GM18526 (cell line): Measurements from ENCODE around the gene INPP5J.

Source experiments
- POLR2A ChIP-seq: IDR thresholded peaks from 3 replicates; pipeline ENCODE4 v1.6.1; 2011; ENCODE audit not compliant: insufficient read length; ENCODE audit errors: extremely low read depth

INPP5J gene

GRCh38 chr22:31122532-31123291, at the start of gene INPP5J:
INPP5J (plus strand) TSS chr22:31122966; CDS start chr22:31123015, 49 bp downstream.
- TF ChIP-seq POLR2A, result no peak

- TF ChIP-seq POLR2A, result no peak
Observed at GRCh38 chr22:31075961-31076360, 46.8 kb upstream of the INPP5J start.

GRCh38 chr22:31077681-31078080, 45.1 kb upstream of the INPP5J start:
- no peak for TF ChIP-seq POLR2A

- no peak for TF ChIP-seq POLR2A
Observed at GRCh38 chr22:31079095-31079642, 43.6 kb upstream of the INPP5J start.

GRCh38 chr22:31080164-31080847, 42.5 kb upstream of the INPP5J start:
- no peak for TF ChIP-seq POLR2A

- peak; percentile 72 for TF ChIP-seq POLR2A
Observed at GRCh38 chr22:31080848-31081649, 41.7 kb upstream of the INPP5J start, which contains the start of gene SMTN. SMTN (plus strand) TSS chr22:31081318; CDS start chr22:31083259, 1,941 bp downstream.

GRCh38 chr22:31081963-31082605, 40.7 kb upstream of the INPP5J start:
- no peak for TF ChIP-seq POLR2A

GRCh38 chr22:31082606-31083376, 40.0 kb upstream of the INPP5J start:
- TF ChIP-seq POLR2A, result no peak

- TF ChIP-seq POLR2A, result no peak
Observed at GRCh38 chr22:31083377-31083768, 39.4 kb upstream of the INPP5J start.

- TF ChIP-seq POLR2A, result no peak
Observed at GRCh38 chr22:31083923-31084810, 38.6 kb upstream of the INPP5J start.

GRCh38 chr22:31084811-31085492, 37.8 kb upstream of the INPP5J start:
- peak; percentile 80 for TF ChIP-seq POLR2A

- no peak for TF ChIP-seq POLR2A
Observed at GRCh38 chr22:31085493-31085824, 37.3 kb upstream of the INPP5J start.

- no peak for TF ChIP-seq POLR2A
Observed at GRCh38 chr22:31085928-31086327, 36.8 kb upstream of the INPP5J start.

GRCh38 chr22:31086703-31087330, 35.9 kb upstream of the INPP5J start:
- no peak for TF ChIP-seq POLR2A
